NCI-H1417 treated with DMSO at 0.1 percent for 48 hours (cell line): ENCODE results near the gene PPOX.

Experiments
- DNase-seq: peaks from one replicate; lab custom pipeline; 2025; lab: John Stamatoyannopoulos, UW

Gene PPOX

DNA sequence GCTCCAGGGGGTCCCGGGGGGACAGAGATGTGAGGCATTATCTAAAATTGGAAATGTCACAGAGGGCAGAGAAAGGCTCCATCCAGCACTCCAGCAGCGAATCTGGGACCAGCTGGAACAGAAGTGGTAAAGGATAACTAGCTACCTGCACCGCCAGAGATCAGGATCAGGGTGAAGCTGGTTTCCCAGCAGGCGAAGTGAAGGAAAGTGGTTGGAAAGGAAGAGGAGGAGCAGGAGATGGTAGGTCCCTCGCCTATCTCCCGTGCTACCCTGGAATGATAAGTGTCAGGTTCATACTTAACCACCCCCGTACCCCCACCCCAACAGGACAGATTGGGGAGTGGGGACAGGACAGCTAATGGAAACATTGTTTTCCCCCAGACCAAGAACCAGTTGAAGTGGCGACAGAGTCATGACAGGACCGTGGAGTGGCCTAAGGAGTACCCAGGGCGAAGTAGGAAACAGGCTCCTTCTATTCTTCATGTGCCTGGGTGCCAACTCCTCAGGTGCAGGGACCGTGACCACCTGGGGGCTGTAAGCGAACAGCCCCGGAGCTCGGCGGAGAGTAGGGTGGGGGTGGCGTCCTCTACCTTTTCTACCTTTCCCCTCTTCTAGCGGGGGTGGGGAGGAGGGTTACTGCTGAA, 10.4 kb downstream of the PPOX start:
- no peak for DNase-seq

DNA sequence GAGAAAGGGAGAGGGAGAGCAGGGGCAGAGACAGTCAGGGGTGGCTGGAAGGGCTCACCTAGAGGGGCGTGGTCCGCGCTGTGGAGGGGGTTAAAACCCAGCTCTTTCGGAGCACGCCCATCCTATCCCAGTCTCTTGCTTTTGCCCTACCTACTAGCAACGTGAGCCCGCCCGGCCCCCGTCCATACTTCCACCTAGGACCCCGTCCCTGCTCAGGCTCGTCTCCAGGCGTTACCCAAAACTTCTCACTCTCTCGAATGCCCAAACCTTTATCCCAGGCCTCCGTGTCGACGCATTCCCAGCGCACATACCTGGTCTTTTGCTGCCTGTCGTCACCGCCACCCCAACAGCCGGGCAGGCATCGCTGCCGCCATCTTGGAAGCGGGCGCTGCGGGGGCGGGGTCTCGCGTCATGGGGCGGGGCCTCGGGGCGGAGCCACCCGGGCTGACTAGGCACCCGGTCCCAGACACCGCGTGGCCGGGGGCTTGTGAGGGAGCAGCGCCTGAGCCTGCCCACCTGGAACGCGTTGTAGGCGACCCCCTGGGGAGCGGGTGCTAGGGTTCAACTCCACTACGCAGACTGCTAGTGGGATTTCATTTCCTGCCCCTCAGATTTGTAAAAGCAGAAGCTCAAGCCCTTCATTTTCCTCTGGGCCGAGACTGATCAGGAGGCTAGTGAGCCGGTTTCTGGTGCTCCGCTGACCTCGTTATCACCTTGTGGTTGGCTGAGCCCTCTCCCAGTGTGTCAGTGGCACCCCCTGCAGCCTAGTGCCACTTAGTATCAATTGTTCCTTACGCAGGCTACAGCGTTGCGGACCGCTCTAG, 11.1 kb downstream of the PPOX start, which contains the start of gene B4GALT3:
B4GALT3 (minus strand) TSS at position 396 of the 824 bp plus-strand sequence. CDS start 1,447 bp downstream, outside the sequence.
- DNase-seq: peak; percentile 76

DNA sequence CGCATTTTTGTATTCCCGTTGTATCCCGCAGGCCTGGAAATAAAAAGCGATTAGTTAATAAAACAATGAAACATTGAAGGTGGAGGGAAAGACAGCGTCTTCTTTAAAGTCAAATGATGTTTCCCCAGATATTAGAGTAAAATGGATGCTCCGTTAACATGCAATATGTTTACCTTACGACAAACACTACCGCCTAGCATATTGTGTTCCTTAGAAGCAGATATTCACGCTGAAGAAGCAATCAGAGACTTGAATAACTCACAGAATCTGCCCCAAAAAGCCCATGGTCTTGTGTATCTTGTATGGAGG, 11.7 kb downstream of the PPOX start:
- DNase-seq: peak; percentile 76

DNA sequence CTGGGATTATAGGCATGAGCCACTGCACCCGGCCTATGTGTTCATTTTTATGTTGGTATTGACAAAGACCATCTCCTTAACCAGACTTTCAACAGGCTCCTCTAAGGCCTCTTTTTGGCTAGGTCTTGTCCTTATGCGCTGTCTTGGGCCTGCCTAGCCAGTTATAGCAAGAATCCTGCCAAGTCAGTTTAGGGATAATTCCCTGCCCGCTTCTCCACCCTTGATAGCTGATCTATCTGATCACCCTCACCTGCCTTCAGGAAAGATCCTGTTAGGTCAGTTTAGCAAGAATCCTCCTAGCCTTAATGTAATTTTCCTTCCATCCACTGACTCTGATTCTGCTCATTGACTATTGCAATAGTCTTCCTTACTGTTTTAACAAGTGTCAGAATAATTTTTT, 13.5 kb downstream of the PPOX start:
- no peak for DNase-seq

DNA sequence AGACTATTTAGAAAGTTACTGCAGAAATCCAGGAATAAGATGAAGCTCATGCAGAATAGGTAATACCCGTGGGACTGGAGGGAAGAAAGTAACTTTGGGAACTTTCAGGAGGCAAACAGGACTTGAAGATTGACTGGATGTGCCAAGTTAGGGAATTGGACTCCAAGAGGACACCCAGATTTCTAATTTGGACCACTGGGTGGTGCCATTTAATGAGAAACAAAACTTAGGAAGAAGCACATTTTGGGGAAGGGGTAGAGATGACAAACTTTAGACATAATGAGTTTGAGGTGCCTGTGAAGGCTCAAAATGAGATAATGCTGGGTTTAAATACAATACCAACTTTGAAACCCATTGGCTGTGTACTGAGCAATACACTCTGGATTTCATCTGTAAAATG, 14.4 kb downstream of the PPOX start:
- no peak for DNase-seq

DNA sequence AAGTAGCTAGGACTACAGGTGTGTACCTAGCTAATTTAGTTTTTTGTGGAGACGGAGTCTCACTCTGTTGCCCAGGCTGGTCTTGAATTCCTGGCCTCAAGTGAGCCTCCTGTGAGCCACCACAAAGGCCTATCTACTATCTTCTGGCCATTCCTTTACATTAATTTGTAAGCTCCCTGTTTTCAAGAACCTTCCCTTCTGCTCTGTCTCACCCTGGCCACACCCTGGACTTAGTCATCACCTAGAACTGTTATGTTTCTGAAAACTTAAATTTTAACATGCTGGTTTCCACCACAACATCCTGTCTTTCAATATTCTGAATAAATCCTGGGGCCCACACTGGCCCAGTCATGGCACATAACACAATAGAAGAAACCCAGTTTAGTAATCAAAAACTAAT, 16.0 kb downstream of the PPOX start:
- no peak for DNase-seq

DNA sequence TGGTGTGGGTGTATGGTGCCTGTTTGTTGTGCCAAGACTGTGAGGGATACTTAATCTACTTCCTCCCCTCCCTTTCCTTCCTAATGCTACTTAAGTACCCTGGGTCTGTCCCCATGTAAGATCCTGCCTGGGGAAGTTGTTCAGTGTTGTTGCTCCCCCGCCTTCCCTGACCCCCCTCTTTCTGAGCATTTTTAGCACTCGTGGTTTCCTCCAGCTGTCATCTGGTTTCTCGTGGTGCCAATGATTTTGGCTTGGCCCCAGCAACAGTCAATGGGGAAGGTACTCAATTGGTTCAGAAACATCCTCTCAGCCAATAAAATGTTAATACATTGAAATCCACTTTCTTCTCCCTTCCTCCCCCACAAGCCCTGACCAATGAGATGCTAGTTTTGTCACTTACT, 19.1 kb downstream of the PPOX start:
- no peak for DNase-seq

DNA sequence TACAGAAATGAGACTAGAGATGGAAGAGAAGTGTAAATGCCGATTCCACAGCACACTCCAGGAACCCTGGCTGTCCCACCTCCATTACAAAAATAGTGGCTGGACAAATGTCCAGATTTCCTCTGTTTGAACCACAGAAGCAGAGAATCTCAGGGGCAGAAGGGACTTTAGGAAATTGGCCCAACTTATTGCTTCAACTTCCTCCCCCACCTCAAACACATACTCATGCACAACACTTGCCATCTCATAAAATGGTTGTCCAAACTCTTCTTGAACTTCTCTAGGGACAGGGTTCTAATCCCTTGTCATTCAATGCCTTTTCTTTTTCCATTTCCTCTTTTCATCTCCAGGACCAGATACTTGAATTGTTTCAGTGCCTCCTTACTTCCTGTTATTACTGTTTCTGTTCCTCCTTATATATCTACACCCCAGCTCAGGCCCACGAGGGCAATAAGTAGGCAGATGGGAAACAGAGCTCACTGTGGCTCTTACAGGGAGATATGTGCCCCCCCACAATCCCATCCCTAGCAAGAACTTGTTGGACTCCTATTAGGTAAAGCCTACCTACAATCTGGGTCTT, 19.6 kb downstream of the PPOX start:
- DNase-seq: no peak

DNA sequence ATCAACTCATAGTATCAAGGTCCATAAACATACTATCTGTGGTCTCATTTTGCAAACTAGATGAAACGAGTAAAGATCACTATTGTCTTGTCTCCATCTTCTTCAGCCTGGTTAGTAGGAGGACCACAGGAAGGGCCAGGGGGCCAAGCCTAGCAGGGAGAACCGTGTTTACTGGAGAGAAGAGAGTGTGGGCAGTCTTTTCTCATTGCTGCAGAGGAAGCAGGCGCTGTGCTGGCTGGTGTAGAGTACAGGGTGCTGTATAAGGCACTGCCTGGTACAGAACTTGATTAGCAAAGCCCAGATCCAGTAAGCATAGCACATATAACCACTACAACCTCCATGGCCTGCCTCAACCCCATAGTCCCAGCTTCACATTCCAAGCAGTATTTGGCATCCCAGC, 21.1 kb downstream of the PPOX start:
- DNase-seq: no peak

DNA sequence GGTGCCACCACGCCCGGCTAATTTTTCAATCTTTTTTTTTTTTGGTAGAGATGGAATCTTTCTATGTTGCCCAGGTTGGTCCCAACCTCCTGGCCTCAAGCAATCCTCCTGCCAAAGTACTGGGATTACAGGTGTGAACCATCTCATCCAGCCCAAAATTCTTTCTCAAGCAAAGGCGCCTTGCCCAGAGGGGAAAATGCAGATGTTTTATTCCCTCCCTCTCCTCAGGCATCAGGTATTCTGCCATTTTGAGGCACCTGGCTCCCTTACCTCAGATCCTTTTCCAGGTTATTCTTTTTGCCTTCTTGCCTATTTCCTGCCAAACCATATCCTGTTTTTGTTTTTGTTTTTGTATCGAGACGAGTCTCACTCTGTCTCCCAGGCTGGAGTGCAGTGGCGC, 22.2 kb downstream of the PPOX start:
- no peak for DNase-seq

DNA sequence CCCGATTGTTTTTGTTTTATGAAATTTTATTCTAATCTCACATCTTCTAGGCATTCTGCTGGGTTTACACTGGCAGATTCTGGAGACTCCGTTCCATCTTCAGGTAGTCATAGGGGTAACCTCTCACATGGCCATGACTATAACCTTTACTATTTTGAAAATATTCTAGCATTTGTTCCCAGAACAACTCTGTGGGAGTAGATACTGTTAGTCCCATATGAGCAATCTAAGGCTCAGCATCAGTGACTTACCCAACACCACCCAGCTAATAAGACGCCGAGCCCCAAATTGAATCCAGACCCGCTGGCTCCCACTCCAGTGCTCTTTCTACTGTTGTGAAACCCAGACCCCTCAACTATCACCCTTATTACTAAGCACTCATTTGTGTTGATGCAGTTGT, 22.8 kb downstream of the PPOX start:
- no peak for DNase-seq

DNA sequence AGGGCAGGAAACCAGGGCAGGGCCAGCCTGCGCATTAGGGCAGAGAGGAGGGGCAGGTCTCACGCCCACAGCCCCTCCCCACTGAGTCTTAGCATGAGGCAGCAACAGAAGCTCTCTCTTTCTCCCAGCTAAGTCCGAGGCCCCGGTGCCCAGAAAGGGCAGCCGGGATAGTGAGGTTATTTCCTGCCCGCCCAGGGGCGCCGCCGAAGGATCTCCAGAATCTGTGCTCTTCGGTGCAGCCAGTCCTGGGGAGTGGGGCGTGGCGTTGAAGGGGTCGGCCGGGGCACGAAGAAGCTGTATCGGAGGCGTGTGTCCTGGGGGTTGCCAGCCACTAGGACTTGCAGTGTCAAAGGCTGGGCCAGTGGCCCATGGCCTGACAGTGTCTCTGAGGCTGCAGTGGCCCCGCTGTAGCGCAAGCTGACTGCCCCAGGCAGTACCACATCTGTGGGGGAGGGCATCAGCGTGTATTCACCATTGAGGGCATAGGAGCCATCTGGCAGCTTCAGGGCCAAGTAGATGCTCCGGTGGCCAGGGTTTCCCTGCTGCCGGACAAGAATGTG, 24.8 kb downstream of the PPOX start:
- no peak for DNase-seq

DNA sequence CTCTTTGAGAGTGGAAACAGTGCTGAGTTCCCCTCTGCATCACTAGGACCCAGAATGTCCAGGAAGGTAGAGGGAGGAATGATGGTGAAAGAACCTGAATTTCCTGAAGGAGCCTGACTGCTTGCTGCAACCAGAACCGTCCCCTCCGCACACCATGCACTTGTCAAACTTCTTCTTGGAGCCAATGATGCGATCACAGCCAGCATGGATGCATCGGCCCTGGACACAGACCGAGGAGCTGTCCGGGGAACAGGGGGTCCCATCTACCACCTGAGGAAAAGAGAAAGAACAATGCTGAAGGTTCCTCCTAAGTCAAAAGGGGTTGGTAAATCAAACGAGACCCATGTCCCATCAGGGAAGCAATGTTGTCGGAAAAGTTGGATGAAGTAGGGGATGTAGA, 25.7 kb downstream of the PPOX start:
- no peak for DNase-seq

DNA sequence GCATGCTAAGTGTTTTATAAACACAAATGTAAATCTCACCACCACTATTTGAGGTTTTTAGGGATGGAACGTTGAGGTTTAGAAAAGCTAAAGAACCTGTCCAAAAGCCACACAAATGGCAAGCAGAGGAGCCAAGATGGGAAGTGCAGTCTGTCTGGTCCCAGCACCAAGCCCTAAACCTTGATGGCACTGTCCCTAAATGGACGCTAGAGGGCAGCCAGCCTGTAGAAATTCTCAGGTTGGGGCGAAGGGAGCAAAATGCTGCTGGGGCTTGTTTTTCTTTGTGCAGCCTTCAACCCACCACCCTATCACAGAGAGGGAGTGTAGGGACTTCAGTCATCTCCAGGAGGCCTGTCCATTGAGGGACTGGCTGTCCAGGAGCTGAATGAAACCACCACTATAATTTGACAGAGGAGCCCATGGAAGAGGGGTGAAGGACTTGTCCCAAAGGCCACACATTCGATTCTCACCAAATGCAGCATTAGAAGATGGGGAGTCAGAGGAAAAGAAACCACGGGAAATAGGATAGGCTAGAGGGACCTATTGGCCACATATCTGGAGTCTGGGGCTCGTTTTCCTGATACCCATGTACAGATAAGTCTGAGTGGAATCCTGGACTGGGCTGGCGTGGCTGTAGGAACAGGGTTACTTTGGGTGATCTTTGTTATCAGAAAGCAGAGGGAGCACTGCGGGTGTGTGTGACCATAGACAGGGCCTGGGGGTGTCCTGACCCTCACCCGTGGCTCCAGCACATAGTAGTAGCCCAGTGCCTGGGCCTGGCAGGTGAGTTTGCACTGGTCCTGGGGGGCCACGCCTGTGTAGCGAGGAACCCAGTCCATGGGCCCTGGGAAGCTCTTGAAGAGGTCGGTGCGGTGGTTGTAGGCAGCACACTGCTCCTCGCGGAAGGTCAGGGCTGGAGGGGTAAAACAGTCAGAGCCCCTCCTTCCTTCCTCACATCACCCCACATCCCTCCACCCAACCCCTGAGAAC, 26.5 kb downstream of the PPOX start:
- peak; percentile 12 for DNase-seq

DNA sequence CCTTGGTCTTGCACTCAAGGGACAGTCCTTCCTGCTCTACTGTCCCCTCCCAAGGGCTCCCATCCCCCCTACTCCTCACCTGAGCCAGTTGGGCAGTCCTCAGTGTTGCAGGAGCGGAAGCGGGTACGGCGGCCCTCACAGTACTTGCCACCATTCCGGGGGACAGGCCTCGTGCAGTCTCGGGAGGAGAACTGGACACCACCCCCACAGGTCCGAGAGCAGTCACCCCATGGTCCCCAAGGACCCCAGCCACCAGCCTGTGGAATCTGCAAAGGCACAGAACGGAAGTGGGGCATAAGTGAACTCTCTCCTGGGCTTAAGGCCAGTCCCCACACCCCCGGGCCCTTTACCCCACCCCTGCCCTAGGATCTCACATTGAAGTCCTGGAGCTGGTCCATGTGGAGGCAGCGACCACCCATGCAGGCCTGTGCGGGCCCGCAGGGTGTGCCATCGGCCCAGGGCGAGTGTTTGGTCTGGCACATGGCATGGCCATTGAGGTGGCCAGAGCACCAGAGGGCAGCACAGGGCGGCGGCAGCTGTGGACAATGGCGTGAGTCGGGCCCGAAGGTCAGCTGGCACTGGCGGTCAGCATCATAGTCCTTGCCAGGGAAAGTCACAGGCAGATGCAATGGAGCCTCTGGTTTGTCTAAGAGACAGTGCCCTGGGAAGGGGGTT, 27.5 kb downstream of the PPOX start:
- no peak for DNase-seq

DNA sequence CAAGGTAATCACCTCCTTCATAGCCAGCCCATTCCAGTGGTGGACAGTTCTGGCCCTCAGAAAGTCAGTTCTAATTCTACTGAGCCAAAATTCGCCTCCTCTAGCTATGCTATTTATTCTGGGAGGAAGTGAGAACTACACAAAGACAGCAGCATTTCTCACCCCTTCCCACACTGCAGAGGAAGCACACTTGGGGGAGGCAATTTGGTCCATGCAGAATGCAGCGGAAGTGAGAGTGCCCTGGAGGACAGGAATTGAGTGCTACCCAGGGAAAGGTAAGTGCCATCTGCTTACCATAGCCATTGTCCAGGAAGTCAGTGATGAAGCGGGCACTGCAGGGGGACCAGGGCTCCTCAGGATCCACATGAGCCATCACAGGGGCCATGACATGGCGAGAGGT, 28.9 kb downstream of the PPOX start:
- no peak for DNase-seq

DNA sequence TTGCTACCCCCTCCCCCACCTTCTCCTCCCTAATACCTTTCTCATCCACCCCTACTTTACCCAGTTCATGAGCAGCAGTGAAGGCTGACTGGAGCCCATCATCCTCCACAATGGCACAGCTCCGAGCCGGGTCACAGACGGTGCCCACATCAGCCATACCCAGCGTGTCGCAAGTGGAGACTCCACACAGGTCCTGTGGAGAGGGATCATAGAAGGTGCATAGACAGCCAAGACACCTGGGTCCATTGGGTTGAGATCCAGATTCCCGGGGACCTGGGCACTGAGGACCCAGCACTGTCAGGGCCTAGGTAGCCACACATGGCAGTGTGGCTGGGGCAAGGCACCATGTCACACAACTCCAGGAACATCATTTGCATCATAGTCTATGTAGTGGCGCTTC, 29.9 kb downstream of the PPOX start:
- DNase-seq: no peak

DNA sequence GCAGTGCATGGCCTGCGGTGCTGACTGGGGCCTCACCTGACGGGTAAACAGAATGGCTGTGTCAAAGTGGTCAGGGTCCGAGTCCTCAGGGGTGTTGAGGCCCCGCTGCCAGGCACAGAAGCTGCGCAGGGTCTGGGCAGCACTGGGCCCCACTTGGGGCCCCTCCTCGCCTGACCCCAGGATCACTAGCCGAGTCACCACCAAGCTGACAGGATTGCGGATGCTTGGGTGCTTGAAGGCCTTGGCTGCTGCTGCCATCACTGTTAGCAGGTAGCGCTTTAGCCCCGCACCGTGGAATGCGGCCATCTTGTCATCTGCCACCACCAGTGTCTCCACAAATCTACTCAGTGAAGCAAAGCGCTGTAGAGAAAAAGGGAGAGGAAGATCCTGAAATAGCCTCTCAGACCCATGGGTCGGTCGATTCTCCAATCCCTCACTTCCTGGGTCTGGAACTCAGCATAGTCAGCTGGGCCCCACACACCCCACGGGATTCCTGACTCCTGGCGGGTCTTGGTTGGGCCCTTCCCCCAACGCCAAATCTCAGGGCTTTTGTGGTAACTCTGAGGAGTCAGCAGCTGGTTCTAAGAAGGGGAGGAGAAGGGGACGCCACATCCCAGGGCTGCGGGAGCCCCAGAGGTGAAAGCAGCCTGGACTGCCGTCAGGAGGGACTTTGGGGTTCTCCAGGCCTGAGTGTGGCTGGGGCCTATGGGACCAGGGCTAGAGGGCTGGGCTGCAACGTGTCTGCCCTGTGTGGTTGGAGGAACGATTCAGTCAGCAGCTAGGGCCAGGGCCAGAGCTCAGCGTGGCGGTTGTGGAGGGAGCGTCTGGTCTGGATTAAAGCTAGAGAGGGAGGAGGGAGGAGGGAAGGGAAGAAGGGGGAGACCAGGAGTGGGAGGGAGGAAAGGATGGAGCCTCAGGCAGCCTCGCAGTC, 30.6 kb downstream of the PPOX start:
- no peak for DNase-seq

DNA sequence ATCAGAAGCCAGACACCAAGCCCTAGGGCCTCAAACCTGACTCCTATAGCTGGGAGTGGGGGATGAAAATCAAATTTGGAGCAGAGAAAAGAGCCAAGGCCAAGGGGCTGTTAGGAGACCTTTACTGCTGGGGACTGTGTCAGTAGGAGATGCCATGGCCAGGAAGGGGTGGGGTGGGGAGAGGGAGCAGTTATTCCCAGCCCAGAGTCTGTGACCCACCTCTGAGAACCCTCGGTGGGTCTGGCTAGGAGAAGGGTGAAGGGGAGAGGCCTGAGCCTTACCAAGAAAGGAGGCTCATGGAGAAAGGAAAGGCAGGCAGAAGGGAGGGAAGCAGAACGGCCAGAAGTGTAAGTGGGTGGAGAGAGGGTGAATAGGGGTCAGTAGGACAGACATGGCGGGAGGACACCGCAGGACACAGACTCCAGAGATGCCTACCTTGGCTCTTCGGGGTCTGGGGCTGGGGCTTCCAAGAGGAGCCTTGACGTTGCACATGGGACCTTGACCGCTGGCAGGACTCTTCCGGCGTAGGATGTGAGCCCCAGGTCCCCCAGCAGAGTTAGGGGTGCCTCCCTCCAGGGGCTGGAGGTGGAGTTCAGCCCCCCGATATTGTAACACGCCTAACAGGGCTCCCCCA, 31.5 kb downstream of the PPOX start:
- DNase-seq: no peak
